Neural progenitor cell (in vitro differentiated cells): ENCODE data around the gene PAX5.

Experiments used
- EZH2 ChIP-seq: fragments of 200-600 bp; sonication (generic); IDR thresholded peaks from 2 replicates; pipeline ENCODE4 v1.6.1; 2017; ENCODE audit warnings: antibody characterized with exemption, mild to moderate bottlenecking, moderate library complexity
- EZH2phosphoT487 ChIP-seq: fragments of 200-600 bp; sonication (generic); IDR thresholded peaks from 2 replicates; pipeline ENCODE4 v1.6.1; 2017; ENCODE audit warnings: antibody characterized with exemption

- TF ChIP-seq EZH2 (no peak), EZH2phosphoT487 (no peak)
Measured at GRCh38 chr9:36911037-36911436, 123.0 kb downstream of the PAX5 start.
